Right atrium auricular region (tissue), 2 donors: ENCODE measurements around the gene AQP12A. TPM values are rescaled to one million over a fixed set of nuclear protein-coding genes. Genes with fewer than 3 reads are reported as not detected.

Experiments
- DNase-seq: peaks from one replicate; pipeline ENCODE4 v3.0.0-alpha.2; 2019; ENCODE audit warnings: low spot score
- H3K27ac ChIP-seq, 2 donors: fragments of 200-600 bp; sonication (generic); 1 replicate in 1 of 2; 2 replicates in 1 of 2; pipeline ENCODE4 v1.5.1; 2016 to 2019
- H3K27me3 ChIP-seq, 2 donors: fragments of 200-600 bp; sonication (generic); one replicate each; pipeline versions ENCODE4 v1.5.1 to v1.6.0; 2017 to 2019
- H3K36me3 ChIP-seq: fragments of 200-600 bp; sonication (generic); one replicate; pipeline ENCODE4 v1.5.1; 2016
- H3K4me1 ChIP-seq, 2 donors: fragments of 200-600 bp; sonication (generic); one replicate each; pipeline versions ENCODE4 v1.5.1 to v1.6.0; 2017 to 2019
- H3K4me3 ChIP-seq, 2 donors: fragments of 200-600 bp; sonication (generic); 1 replicate in 1 of 2; 2 replicates in 1 of 2; pipeline ENCODE4 v1.5.1; 2017 to 2019; ENCODE audit warnings: mild to moderate bottlenecking in 1 of 2, moderate library complexity in 1 of 2
- H3K9me3 ChIP-seq, 2 donors: fragments of 200-600 bp; sonication (generic); one replicate each; pipeline ENCODE4 v1.5.1; 2019
- CTCF ChIP-seq, 2 donors: fragments of 200-600 bp; sonication (generic); IDR thresholded peaks; one replicate each; pipeline ENCODE4 v1.5.1; 2019; ENCODE audit warnings: antibody characterized with exemption in 2 of 2
- total RNA-seq, 2 donors: library from RNA; depleted of rRNA; stranded (reverse); fragments of >200 nt; gene quantifications; one replicate each; pipeline ENCODE4 v1.1.0, GENCODE V29; 2016

The AQP12A gene
- total RNA-seq, 2 donors from 2014 or later = not detected

GRCh38 chr2:240644859-240645301 lies 46.8 kb upstream of the AQP12A start:
- no peaks in the 10 kb centered on the region for H3K9me3 ChIP-seq
- H3K4me1 ChIP-seq = no peaks in the 10 kb centered on the region
- H3K27me3 ChIP-seq = no peaks in the 10 kb centered on the region
- no peak overlapping the region for H3K4me3 ChIP-seq
- no peaks in the 10 kb centered on the region for H3K36me3 ChIP-seq
- TF ChIP-seq CTCF (IDR thresholded peaks at IDR 0.05) = no peak
- H3K27ac ChIP-seq = no peak overlapping the region
- DNase-seq = peak; percentile 32

DNA sequence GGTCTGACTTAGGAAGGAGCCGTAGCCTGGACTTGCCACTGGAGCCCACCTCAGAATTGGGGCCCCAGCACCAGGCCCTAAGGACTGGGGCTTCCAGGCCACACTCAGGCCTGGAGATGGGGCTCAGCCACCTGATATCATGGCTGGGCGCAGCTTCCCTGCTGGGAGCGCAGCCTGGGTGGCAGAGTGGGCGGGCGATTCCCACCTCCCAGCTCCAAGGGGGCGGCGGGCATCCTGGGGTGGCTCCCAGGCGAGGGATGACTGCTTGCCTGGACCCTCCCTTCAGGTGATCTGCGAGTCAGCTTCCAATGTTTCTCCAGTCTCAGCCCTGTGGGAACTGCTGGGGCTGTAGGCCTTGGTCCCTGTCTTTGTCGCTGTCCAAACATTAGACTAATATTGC lies 46.3 kb upstream of the AQP12A start:
- H3K27ac ChIP-seq = no peak overlapping the region
- no peak overlapping the region for H3K4me3 ChIP-seq
- no peak for TF ChIP-seq CTCF (IDR thresholded peaks at IDR 0.05)
- peak; percentile 16 for DNase-seq
- H3K4me1 ChIP-seq = no peaks in the 10 kb centered on the region
- no peaks in the 10 kb centered on the region for H3K9me3 ChIP-seq
- no peaks in the 10 kb centered on the region for H3K27me3 ChIP-seq
- H3K36me3 ChIP-seq = no peaks in the 10 kb centered on the region

GRCh38 chr2:240645801-240646175 lies 45.9 kb upstream of the AQP12A start:
- no peak for TF ChIP-seq CTCF (IDR thresholded peaks at IDR 0.05)
- no peaks in the 10 kb centered on the region for H3K4me1 ChIP-seq
- no peak overlapping the region for H3K27ac ChIP-seq
- no peaks in the 10 kb centered on the region for H3K36me3 ChIP-seq
- no peaks in the 10 kb centered on the region for H3K27me3 ChIP-seq
- peak; percentile 21 for DNase-seq
- H3K4me3 ChIP-seq = no peak overlapping the region
- no peaks in the 10 kb centered on the region for H3K9me3 ChIP-seq

DNA sequence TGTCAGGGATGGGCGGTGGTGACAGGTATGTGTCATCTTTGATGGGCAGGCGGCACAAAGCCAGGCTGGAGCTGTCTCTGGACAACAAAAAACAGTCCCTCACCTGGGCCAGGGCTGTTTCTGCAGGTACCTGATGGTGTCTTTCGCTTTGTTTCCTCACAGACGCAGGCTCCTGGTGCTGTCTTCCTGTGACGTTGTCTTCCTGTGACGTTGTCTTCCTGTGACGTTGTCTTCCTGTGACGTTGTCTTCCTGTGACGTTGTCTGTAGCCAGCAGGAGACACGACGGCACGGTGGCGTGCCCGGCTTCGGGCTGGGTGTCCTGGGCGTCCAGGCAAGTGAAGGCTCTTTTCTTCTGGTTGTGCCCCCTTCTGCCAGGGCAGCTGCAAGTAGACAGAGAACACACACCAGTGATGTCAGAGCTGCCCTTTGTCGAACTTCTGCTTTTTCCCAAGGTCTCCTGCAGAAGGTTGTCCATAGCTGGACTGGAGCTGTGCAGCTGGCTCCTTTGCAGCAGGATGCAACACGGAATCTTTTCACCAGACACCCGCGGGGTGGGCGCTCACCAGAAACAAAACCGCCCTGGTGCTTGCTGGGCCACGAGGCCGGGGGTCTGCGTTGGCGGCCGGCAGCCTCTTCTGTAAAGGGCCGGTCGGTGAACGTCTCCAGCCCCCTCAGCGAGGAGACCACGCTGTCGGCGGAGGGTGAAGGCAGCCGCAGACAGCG lies 45.3 kb upstream of the AQP12A start:
- no peak for TF ChIP-seq CTCF (IDR thresholded peaks at IDR 0.05)
- no peak overlapping the region for H3K4me3 ChIP-seq
- no peak overlapping the region for H3K27ac ChIP-seq
- H3K36me3 ChIP-seq = no peaks in the 10 kb centered on the region
- H3K4me1 ChIP-seq = no peaks in the 10 kb centered on the region
- H3K27me3 ChIP-seq = no peaks in the 10 kb centered on the region
- DNase-seq = peak; percentile 54
- no peaks in the 10 kb centered on the region for H3K9me3 ChIP-seq

- no peak for TF ChIP-seq CTCF (IDR thresholded peaks at IDR 0.05)
- H3K4me3 ChIP-seq = no peak overlapping the region
- no peaks in the 10 kb centered on the region for H3K27me3 ChIP-seq
- no peaks in the 10 kb centered on the region for H3K4me1 ChIP-seq
- peak; percentile 30 for DNase-seq
- no peaks in the 10 kb centered on the region for H3K9me3 ChIP-seq
- no peaks in the 10 kb centered on the region for H3K36me3 ChIP-seq
- no peak overlapping the region for H3K27ac ChIP-seq
Measured at GRCh38 chr2:240646900-240647502, 44.7 kb upstream of the AQP12A start.
